22Rv1 (cell line): ENCODE results near the gene HAUS3.

ENCODE experiments used
- CTCF ChIP-seq: fragments of 450-650 bp; IDR thresholded peaks from 2 replicates; pipeline ENCODE4 v1.5.1; 2017; ENCODE audit warnings: mild to moderate bottlenecking
- ZFX ChIP-seq: fragments of 450-650 bp; IDR thresholded peaks from 2 replicates; pipeline ENCODE4 v1.6.1; 2017; ENCODE audit warnings: antibody characterized with exemption, borderline replicate concordance

GRCh38 chr4:2286904-2287593, 45.1 kb upstream of the HAUS3 start:
- TF ChIP-seq CTCF (no peak), ZFX (no peak)
